ENCODE results near the gene CEP192.
"Not testable (repeated sequence)": the region's sequence is repeated elsewhere in the genome, so short reads cannot be mapped to it uniquely, and the experiment has no call there.

Gene CEP192

DNA sequence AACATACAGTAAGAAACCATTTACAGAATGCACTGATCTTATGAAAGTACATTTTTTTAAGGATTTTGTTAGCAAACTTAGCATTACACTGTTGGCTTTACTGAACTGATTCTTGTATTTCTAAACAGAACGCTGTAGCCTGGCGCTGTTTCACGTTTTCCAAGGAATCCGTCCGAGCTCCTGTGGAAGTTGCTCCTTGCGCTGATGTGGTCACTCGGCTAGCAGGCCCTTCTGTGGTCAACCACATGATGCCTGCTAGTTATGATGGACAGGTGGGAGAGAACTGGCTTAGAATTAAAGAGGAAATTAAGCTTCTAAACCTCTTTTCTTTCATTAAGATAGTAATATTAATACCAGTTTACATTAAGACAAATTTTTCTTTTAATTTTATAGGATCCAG is 76.8 kb downstream of the CEP192 start:
- Histone ChIP-seq H3K4me3 (ENCODE audit: low read length) (no peak overlapping the region), H3K36me3 (ENCODE audit: insufficient read depth, low read length) (peaks cover 80% of the 10 kb centered on the region), H3K27me3 (ENCODE audit: insufficient read depth, low read length) (no peaks in the 10 kb centered on the region), H3K9me3 (ENCODE audit: insufficient read depth, low read depth, low read length) (no peaks in the 10 kb centered on the region), H3K4me1 (ENCODE audit: insufficient read depth, low read length) (peaks cover 8% of the 10 kb centered on the region; the same call in 1 of the 2 replicates), H3K27ac (ENCODE audit: low read depth, low read length) (no peak overlapping the region), H3K9ac (ENCODE audit: low read depth, low read length) (no peak overlapping the region)
- 97% methylated on average over 7 of the region's 7 CpGs for WGBS

DNA sequence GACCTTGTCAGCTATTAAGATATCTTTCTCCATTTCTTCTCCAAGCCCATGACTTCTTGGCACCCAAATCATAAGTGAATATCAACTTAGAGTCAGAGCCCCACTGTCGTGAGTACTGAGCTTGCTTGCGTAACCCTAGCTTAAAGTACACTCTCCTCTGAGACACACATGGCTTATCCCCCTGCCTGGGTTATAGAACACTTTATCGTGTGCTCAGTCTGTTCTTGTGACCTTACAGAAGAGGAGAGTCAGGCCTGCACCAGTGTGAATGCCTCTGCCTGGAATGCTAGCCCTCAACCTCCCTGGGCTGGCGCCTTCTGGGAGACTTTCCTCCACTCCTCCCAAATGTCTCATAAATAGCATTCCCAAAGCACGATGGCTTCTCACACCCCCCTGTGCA is 79.3 kb downstream of the CEP192 start:
- 95% methylated on average over 5 of the region's 5 CpGs for WGBS
- peaks cover 8% of the 10 kb centered on the region; the same call in 1 of the 2 replicates for H3K4me1 ChIP-seq (ENCODE audit: insufficient read depth, low read length)
- no peaks in the 10 kb centered on the region for H3K9me3 ChIP-seq (ENCODE audit: insufficient read depth, low read depth, low read length)
- peaks cover 95% of the 10 kb centered on the region for H3K36me3 ChIP-seq (ENCODE audit: insufficient read depth, low read length)
- H3K4me3 ChIP-seq (ENCODE audit: low read length) = no peak overlapping the region
- no peaks in the 10 kb centered on the region for H3K27me3 ChIP-seq (ENCODE audit: insufficient read depth, low read length)
- no peak overlapping the region for H3K27ac ChIP-seq (ENCODE audit: low read depth, low read length)
- H3K9ac ChIP-seq (ENCODE audit: low read depth, low read length) = no peak overlapping the region

DNA sequence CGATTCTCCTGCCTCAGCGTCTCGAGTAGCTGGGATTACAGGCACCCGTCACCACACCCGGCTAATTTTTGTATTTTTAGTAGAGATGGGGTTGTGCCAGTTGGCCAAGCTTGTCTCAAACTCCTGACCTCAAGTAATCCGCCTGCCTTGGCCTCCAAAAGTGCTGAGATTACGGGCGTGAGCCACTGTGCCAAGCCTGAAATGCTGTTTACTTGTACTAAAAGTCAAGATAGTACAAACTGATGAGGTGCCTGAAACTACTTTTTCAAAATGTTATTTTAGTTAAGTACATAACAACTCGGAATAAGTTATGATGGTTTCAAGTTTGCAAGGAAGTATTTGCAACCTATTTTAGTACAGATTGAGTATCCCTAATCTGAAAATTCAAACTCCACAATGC is 85.7 kb downstream of the CEP192 start:
- Histone ChIP-seq H3K36me3 (ENCODE audit: insufficient read depth, low read length) (peaks cover 55% of the 10 kb centered on the region), H3K9me3 (ENCODE audit: insufficient read depth, low read depth, low read length) (no peaks in the 10 kb centered on the region; the same call in 1 of the 2 replicates), H3K27ac (ENCODE audit: low read depth, low read length) (no peak overlapping the region), H3K9ac (ENCODE audit: low read depth, low read length) (no peak overlapping the region), H3K27me3 (ENCODE audit: insufficient read depth, low read length) (no peaks in the 10 kb centered on the region), H3K4me1 (ENCODE audit: insufficient read depth, low read length) (no peaks in the 10 kb centered on the region), H3K4me3 (ENCODE audit: low read length) (no peak overlapping the region)
- WGBS = 94% methylated on average over 8 of the region's 9 CpGs

DNA sequence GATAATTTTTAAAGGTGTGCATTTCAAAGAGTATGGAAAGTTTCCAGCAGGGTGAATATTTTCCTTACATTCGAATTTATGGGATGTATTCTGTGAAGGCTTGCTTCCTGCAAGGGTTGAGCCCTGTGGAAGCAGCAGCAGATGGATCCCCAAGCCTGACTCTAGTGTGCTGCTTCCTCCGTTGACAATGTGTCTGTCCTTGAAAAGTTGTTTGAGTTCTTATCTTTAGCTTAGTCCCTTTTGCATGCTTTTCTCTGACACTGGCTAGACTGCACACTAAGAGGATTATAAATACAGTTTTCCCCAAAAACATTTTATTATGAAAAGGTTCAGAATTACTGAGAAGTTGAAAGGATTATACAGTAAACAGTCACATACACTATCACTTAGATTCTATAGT is 86.3 kb downstream of the CEP192 start:
- Histone ChIP-seq H3K27ac (ENCODE audit: low read depth, low read length) (no peak overlapping the region), H3K4me1 (ENCODE audit: insufficient read depth, low read length) (no peaks in the 10 kb centered on the region), H3K36me3 (ENCODE audit: insufficient read depth, low read length) (peaks cover 49% of the 10 kb centered on the region), H3K27me3 (ENCODE audit: insufficient read depth, low read length) (no peaks in the 10 kb centered on the region), H3K4me3 (ENCODE audit: low read length) (no peak overlapping the region), H3K9ac (ENCODE audit: low read depth, low read length) (no peak overlapping the region), H3K9me3 (ENCODE audit: insufficient read depth, low read depth, low read length) (no peaks in the 10 kb centered on the region; the same call in 1 of the 2 replicates)
- WGBS = 90% methylated on average over 2 of the region's 2 CpGs

DNA sequence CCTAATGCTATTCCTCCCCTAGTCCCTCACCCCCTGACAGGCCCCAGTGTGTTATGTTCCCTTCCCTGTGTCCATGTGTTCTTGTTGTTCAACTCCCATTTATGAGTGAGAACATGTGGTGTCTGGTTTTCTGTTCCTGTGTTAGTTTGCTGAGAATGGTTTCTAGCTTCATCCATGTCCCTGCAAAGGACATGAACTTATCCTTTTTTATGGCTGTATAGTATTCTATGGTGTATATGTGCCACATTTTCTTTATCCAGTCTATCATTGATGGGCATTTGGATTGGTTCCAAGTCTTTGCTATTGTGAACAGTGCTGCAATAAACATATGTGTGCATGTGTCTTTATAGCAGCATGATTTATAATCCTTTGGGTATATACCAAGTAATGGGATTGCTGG is 86.9 kb downstream of the CEP192 start:
- H3K9ac ChIP-seq (ENCODE audit: low read depth, low read length); H3K27me3 ChIP-seq (ENCODE audit: insufficient read depth, low read length); H3K4me3 ChIP-seq (ENCODE audit: low read length); H3K27ac ChIP-seq (ENCODE audit: low read depth, low read length); H3K9me3 ChIP-seq (ENCODE audit: insufficient read depth, low read depth, low read length); H3K4me1 ChIP-seq (ENCODE audit: insufficient read depth, low read length): not testable (repeated sequence)
- peaks cover 44% of the 10 kb centered on the region for H3K36me3 ChIP-seq (ENCODE audit: insufficient read depth, low read length)

DNA sequence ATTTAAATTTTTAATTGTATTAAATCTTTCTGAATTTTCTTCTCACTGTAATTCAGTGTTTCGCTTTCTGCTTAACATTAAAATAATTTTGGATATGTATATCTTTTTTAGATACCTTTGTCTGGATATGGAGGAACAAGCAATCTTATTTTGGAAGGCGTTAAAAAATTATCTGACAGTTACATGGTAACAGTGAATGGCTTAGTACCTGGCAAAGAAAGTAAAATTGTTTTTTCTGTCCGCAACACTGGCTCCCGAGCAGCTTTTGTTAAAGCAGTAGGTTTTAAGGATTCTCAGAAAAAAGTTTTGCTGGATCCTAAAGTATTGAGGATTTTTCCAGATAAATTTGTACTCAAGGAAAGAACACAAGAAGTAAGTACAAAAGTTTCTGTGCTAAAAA is 95.7 kb downstream of the CEP192 start:
- peaks cover 57% of the 10 kb centered on the region for H3K36me3 ChIP-seq (ENCODE audit: insufficient read depth, low read length)
- 95% methylated on average over 3 of the region's 4 CpGs for WGBS
- H3K27me3 ChIP-seq (ENCODE audit: insufficient read depth, low read length) = no peaks in the 10 kb centered on the region
- no peak overlapping the region for H3K27ac ChIP-seq (ENCODE audit: low read depth, low read length)
- no peaks in the 10 kb centered on the region for H3K4me1 ChIP-seq (ENCODE audit: insufficient read depth, low read length)
- H3K4me3 ChIP-seq (ENCODE audit: low read length) = no peak overlapping the region
- no peak overlapping the region for H3K9ac ChIP-seq (ENCODE audit: low read depth, low read length)
- H3K9me3 ChIP-seq (ENCODE audit: insufficient read depth, low read depth, low read length) = peaks cover 11% of the 10 kb centered on the region; the same call in 1 of the 2 replicates

DNA sequence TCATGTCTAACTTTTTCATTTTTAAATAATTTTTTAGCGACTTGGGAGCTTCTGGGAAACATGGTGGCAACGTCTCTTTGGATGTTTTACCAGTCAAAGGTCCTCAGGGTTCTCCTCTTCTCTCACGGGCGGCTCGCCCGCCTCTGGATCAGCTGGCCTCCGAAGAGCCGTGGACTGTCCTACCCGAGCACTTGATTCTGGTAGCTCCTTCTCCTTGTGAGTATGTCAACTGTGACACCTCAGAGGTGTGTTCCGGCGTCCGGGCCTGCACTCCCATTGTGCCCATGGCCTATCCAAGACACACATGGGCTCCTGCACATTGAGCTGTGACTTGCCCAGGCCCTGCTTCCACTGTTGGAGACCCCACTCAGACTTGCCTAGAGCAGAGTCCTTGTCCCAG is 104.3 kb downstream of the CEP192 start:
- peaks cover 83% of the 10 kb centered on the region for H3K36me3 ChIP-seq (ENCODE audit: insufficient read depth, low read length)
- peaks cover 5% of the 10 kb centered on the region; the same call in 1 of the 2 replicates for H3K9me3 ChIP-seq (ENCODE audit: insufficient read depth, low read depth, low read length)
- no peaks in the 10 kb centered on the region for H3K4me1 ChIP-seq (ENCODE audit: insufficient read depth, low read length)
- 97% methylated on average over 12 of the region's 12 CpGs for WGBS
- H3K27me3 ChIP-seq (ENCODE audit: insufficient read depth, low read length) = no peaks in the 10 kb centered on the region
- no peak overlapping the region for H3K9ac ChIP-seq (ENCODE audit: low read depth, low read length)
- no peak overlapping the region for H3K4me3 ChIP-seq (ENCODE audit: low read length)
- no peak overlapping the region for H3K27ac ChIP-seq (ENCODE audit: low read depth, low read length)

DNA sequence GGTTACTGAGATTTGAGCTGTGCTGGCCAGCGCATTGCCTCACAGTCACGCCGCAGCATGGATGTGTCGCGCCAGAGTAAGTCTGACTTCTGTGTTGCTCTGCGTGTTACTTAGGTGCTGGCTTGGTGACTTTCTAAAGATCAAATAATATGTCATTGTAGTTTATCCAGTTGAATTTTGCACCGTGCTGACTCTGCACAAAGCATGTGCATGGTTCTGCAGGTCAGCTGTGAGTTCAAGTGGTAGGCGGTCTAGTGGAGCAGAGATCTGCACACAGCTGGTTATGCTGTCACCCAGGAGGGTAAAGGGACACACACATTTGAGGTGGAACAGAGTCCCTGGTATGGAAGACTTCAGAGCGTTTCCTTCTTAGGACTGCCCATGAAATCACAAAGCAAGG is 105.1 kb downstream of the CEP192 start:
- no peak overlapping the region for H3K4me3 ChIP-seq (ENCODE audit: low read length)
- no peak overlapping the region for H3K9ac ChIP-seq (ENCODE audit: low read depth, low read length)
- peaks cover 5% of the 10 kb centered on the region; the same call in 1 of the 2 replicates for H3K9me3 ChIP-seq (ENCODE audit: insufficient read depth, low read depth, low read length)
- 96% methylated on average over 9 of the region's 9 CpGs for whole genome bisulfite sequencing
- H3K36me3 ChIP-seq (ENCODE audit: insufficient read depth, low read length) = peaks cover 83% of the 10 kb centered on the region
- H3K4me1 ChIP-seq (ENCODE audit: insufficient read depth, low read length) = no peaks in the 10 kb centered on the region
- no peaks in the 10 kb centered on the region for H3K27me3 ChIP-seq (ENCODE audit: insufficient read depth, low read length)
- no peak overlapping the region for H3K27ac ChIP-seq (ENCODE audit: low read depth, low read length)

DNA sequence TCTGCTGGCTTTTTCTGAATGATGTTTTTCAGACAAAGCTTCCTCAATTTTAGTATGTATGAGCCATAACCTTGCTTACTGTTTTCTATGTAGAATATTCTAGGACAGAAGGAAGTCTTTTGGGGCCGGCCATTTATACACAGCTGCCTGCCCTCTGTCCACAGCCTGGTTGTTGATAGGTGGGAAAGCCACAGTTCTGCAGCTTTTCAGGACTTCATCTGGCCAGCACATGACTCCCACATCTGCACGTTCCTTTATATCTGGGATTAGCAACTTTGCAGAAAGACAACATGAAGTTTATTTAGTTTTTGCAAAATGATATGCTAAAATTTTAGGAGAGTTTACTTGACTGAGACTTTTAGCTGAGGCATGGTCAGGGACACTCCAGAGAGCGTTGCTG is 105.6 kb downstream of the CEP192 start:
- Histone ChIP-seq H3K9ac (ENCODE audit: low read depth, low read length) (no peak overlapping the region), H3K27ac (ENCODE audit: low read depth, low read length) (no peak overlapping the region), H3K36me3 (ENCODE audit: insufficient read depth, low read length) (peaks cover 84% of the 10 kb centered on the region), H3K4me3 (ENCODE audit: low read length) (no peak overlapping the region), H3K4me1 (ENCODE audit: insufficient read depth, low read length) (no peaks in the 10 kb centered on the region), H3K27me3 (ENCODE audit: insufficient read depth, low read length) (no peaks in the 10 kb centered on the region), H3K9me3 (ENCODE audit: insufficient read depth, low read depth, low read length) (peaks cover 5% of the 10 kb centered on the region; the same call in 1 of the 2 replicates)
- WGBS = 97% methylated on average over 3 of the region's 3 CpGs

DNA sequence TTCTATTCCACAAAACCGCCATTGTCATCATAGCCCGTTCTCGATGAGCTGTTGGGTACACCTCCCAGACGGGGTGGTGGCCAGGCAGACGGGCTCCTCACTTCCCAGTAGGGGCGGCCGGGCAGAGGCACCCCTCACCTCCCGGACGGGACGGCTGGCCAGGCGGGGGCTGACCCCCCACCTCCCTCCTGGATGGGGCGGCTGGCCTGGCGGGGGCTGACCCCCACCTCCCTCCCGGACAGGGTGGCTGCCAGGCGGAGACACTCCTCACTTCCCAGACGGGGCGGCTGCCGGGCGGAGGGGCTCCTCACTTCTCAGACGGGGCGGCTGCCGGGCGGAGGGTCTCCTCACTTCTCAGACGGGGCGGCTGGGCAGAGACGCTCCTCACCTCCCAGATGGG is 106.9 kb downstream of the CEP192 start:
- not testable (repeated sequence) for H3K27ac ChIP-seq (ENCODE audit: low read depth, low read length); H3K9ac ChIP-seq (ENCODE audit: low read depth, low read length); H3K9me3 ChIP-seq (ENCODE audit: insufficient read depth, low read depth, low read length); H3K4me3 ChIP-seq (ENCODE audit: low read length); H3K4me1 ChIP-seq (ENCODE audit: insufficient read depth, low read length); H3K27me3 ChIP-seq (ENCODE audit: insufficient read depth, low read length)
- 96% methylated on average over 24 of the region's 26 CpGs for WGBS
- peaks cover 84% of the 10 kb centered on the region for H3K36me3 ChIP-seq (ENCODE audit: insufficient read depth, low read length)

DNA sequence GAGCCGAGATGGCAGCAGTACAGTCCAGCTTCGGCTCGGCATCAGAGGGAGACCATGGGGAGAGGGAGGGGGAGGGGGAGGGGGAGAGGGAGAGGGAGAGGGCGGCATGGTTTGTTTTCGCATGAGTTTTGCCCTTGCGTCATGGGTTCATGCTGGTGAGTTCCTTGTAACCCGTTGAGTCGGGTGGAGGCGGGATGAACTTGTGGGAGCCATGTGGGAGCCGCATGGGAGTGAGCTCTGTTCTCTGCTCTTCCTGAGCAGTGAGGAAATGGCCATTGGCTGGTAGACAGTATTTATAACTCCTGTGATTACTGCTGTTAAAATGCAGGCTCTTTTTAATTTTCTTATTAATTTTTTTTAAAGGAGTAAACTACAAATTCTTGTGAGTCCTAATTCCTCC is 108.0 kb downstream of the CEP192 start:
- Histone ChIP-seq H3K9ac (ENCODE audit: low read depth, low read length) (no peak overlapping the region), H3K4me3 (ENCODE audit: low read length) (no peak overlapping the region), H3K4me1 (ENCODE audit: insufficient read depth, low read length) (no peaks in the 10 kb centered on the region), H3K27me3 (ENCODE audit: insufficient read depth, low read length) (no peaks in the 10 kb centered on the region), H3K27ac (ENCODE audit: low read depth, low read length) (no peak overlapping the region), H3K9me3 (ENCODE audit: insufficient read depth, low read depth, low read length) (peaks cover 5% of the 10 kb centered on the region; the same call in 1 of the 2 replicates), H3K36me3 (ENCODE audit: insufficient read depth, low read length) (peaks cover 84% of the 10 kb centered on the region)
- 97% methylated on average over 10 of the region's 10 CpGs for WGBS

DNA sequence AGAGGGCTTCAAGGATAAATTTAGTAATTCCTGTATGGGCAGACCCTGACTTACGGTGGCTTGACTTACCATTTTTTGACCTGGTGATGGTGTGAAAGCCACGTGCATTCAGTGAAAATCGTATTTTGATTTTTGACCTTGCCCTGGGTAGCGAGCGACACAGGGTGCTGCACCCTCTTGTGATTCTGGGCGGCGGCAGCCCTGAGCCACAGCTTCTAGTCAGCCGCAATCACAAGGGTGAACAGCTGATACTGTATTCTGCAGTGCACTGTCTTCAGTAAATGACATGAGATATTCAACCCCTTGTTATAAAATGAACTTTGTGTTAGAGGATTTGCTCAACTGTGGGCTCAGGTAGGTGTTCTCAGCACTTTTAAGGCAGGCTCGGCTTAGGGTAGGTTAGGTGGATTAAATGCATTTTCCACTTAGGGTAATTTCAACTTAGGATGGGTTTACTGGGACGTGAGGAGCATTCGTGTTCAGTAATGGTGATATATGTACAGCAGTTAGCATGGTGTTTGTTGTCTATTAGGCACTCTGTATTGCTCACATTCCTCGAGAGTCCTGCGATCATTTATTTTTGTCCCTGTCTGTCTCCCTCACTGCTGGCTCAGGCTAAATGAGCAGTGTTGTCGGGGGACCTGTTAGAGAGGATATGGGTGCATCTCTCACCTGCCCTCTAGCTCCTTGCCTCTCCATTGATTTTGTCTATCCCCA is 109.9 kb downstream of the CEP192 start:
- no peaks in the 10 kb centered on the region for H3K4me1 ChIP-seq (ENCODE audit: insufficient read depth, low read length)
- WGBS = 96% methylated on average over 14 of the region's 14 CpGs
- no peak overlapping the region for H3K9ac ChIP-seq (ENCODE audit: low read depth, low read length)
- H3K36me3 ChIP-seq (ENCODE audit: insufficient read depth, low read length) = peaks cover 84% of the 10 kb centered on the region
- no peak overlapping the region for H3K4me3 ChIP-seq (ENCODE audit: low read length)
- H3K9me3 ChIP-seq (ENCODE audit: insufficient read depth, low read depth, low read length) = peaks cover 5% of the 10 kb centered on the region; the same call in 1 of the 2 replicates
- H3K27me3 ChIP-seq (ENCODE audit: insufficient read depth, low read length) = no peaks in the 10 kb centered on the region
- no peak overlapping the region for H3K27ac ChIP-seq (ENCODE audit: low read depth, low read length)

Data from HUES64 (cell line).